Erythroblast (primary cell): ENCODE measurements around the gene BRIP1.

Experiments used
- GATA1 ChIP-seq: IDR thresholded peaks from 2 replicates; pipeline ENCODE4 v1.6.1; 2011; ENCODE audit warnings: low read depth, mild to moderate bottlenecking, control low read depth, low read length, moderate library complexity
- POLR2A ChIP-seq: IDR thresholded peaks from 2 replicates; pipeline ENCODE4 v1.6.1; 2011; ENCODE audit warnings: mild to moderate bottlenecking, low read length

DNA sequence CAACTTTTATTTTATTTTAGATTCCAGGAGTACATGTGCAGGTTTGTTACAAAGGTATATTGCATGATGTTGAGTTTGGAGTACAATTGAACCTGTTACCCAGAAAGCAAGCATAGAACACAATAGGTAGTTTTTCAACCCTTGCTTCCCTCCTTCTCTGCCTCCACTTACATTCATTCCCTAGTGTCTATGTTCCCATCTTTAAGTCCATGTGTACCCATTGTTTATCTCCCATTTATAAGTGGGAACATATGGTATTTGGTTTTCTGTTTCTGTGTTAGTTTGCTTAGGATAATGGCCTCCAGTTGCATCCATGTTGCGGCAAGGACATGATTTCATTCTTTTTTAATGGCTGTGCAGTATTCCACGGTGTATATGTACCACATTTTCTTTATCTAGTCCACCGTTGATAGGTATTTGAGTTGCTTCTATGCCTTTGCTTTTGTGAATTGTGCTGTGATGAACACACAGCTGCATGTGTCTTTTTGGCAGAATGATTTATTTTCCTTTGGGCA is 158.3 kb downstream of the BRIP1 start:
- TF ChIP-seq POLR2A (no peak), GATA1 (no peak)
